Measurements from ENCODE around the gene OOEP. TPM values are rescaled to one million over a fixed set of nuclear protein-coding genes. Genes with fewer than 3 reads are reported as not detected.

OOEP gene
- total RNA-seq: not detected in 2 replicates

GRCh38 chr6:73369563-73369962 is at the start of gene OOEP:
OOEP (minus strand) TSS chr6:73369897; CDS start chr6:73369792, 105 bp downstream.

GRCh38 chr6:73394577-73395354 is 25.1 kb upstream of the OOEP start, which contains the start of gene DDX43:
DDX43 (plus strand) TSS chr6:73394828; CDS start chr6:73394906, 78 bp downstream.

GRCh38 chr6:73362358-73362757 is 7.3 kb downstream of the OOEP start, which contains the start of gene KHDC3L:
KHDC3L (plus strand) TSS chr6:73362658; CDS start chr6:73362730, 72 bp downstream.

GRCh38 chr6:73353636-73354593 is 15.8 kb downstream of the OOEP start, which contains the start of gene DPPA5:
DPPA5 (minus strand) TSS chr6:73354276; CDS start chr6:73354225, 51 bp downstream.

Other genes with a start within 250 kb of the OOEP start
- not detected in 2 replicates for gene KHDC1L, start 144.4 kb downstream of the OOEP start, total RNA-seq
- 2.6 and 4.4 TPM in 2 replicates for gene KHDC1, start 106.7 kb downstream of the OOEP start, total RNA-seq
- gene DPPA5, start 15.6 kb downstream of the OOEP start, total RNA-seq: not detected in 2 replicates
- gene KHDC3L, start 7.2 kb downstream of the OOEP start, total RNA-seq: 0.09 TPM in 1 of 2 replicates, not detected in the other
- gene DDX43, start 24.9 kb upstream of the OOEP start, total RNA-seq: 0.55 TPM in 1 of 2 replicates, not detected in the other
- gene CGAS, start 82.4 kb upstream of the OOEP start, total RNA-seq: 3.4 and 4.3 TPM in 2 replicates
- gene MTO1, start 91.8 kb upstream of the OOEP start, total RNA-seq: 28.8 and 30.0 TPM in 2 replicates
- 29,363 and 32,567 TPM in 2 replicates for gene EEF1A1, start 151.1 kb upstream of the OOEP start, total RNA-seq

All from smooth muscle cell of bladder (primary cell).